DND-41 (cell line): ENCODE measurements around the gene PPOX.

Experiments
- CTCF ChIP-seq: IDR thresholded peaks from 2 replicates; pipeline ENCODE4 v1.5.1; 2012; ENCODE audit warnings: borderline replicate concordance, low read length, moderate library complexity, mild to moderate bottlenecking; ENCODE audit not compliant: poor library complexity, severe bottlenecking; ENCODE audit errors: extremely low read depth
- EZH2 ChIP-seq: IDR thresholded peaks from 3 replicates; pipeline ENCODE4 v1.6.1; 2012; ENCODE audit warnings: borderline replicate concordance, low read depth, mild to moderate bottlenecking, moderate library complexity, low read length, inconsistent platforms; ENCODE audit not compliant: severe bottlenecking

GRCh38 chr1:161214369-161214768 is 48.1 kb downstream of the PPOX start:
- TF ChIP-seq CTCF (no peak), EZH2 (no peak)
